Inferior parietal cortex (tissue), 1 donor: ENCODE results near the gene PTPRK.

Experiments used
- DNase-seq: peaks from one replicate; pipeline ENCODE4 v3.0.0-alpha.2; 2016; ENCODE audit errors: extremely low spot score

PTPRK gene

GRCh38 chr6:128141932-128142331 is 378.5 kb downstream of the PTPRK start:
- DNase-seq = no peak

- no peak for DNase-seq
Measured at GRCh38 chr6:128139519-128139918, 380.9 kb downstream of the PTPRK start.

- no peak for DNase-seq
Measured at GRCh38 chr6:128138694-128139093, 381.7 kb downstream of the PTPRK start.

- no peak for DNase-seq
Measured at GRCh38 chr6:128135325-128135724, 385.1 kb downstream of the PTPRK start.

- no peak for DNase-seq
Measured at GRCh38 chr6:128131566-128131965, 388.8 kb downstream of the PTPRK start.

- DNase-seq = no peak
Measured at GRCh38 chr6:128131036-128131435, 389.4 kb downstream of the PTPRK start.

GRCh38 chr6:128129679-128130078 is 390.7 kb downstream of the PTPRK start:
- no peak for DNase-seq

GRCh38 chr6:128127650-128128049 is 392.7 kb downstream of the PTPRK start:
- DNase-seq = no peak

- no peak for DNase-seq
Measured at GRCh38 chr6:128124713-128125112, 395.7 kb downstream of the PTPRK start.

GRCh38 chr6:128121610-128122009 is 398.8 kb downstream of the PTPRK start:
- no peak for DNase-seq

- DNase-seq = no peak
Measured at GRCh38 chr6:128121190-128121589, 399.2 kb downstream of the PTPRK start.

GRCh38 chr6:128118401-128118800 is 402.0 kb downstream of the PTPRK start:
- DNase-seq = no peak

GRCh38 chr6:128117916-128118315 is 402.5 kb downstream of the PTPRK start:
- DNase-seq = no peak

GRCh38 chr6:128114164-128114563 is 406.2 kb downstream of the PTPRK start:
- no peak for DNase-seq

GRCh38 chr6:128112494-128112893 is 407.9 kb downstream of the PTPRK start:
- DNase-seq = no peak

- no peak for DNase-seq
Measured at GRCh38 chr6:128111096-128111495, 409.3 kb downstream of the PTPRK start.

- no peak for DNase-seq
Measured at GRCh38 chr6:128107682-128108081, 412.7 kb downstream of the PTPRK start.

- no peak for DNase-seq
Measured at GRCh38 chr6:128099571-128100197, 420.7 kb downstream of the PTPRK start.

GRCh38 chr6:128098000-128098581 is 422.3 kb downstream of the PTPRK start:
- no peak for DNase-seq

- DNase-seq = no peak
Measured at GRCh38 chr6:128097009-128097408, 423.4 kb downstream of the PTPRK start.

- no peak for DNase-seq
Measured at GRCh38 chr6:128095362-128095761, 425.0 kb downstream of the PTPRK start.

- no peak for DNase-seq
Measured at GRCh38 chr6:128079021-128079420, 441.4 kb downstream of the PTPRK start.

GRCh38 chr6:128078276-128078675 is 442.1 kb downstream of the PTPRK start:
- no peak for DNase-seq

- no peak for DNase-seq
Measured at GRCh38 chr6:128076843-128077242, 443.6 kb downstream of the PTPRK start.
